GM18517 (cell line): ENCODE data around the gene PRKAB2.
"Not testable (repeated sequence)": the region's sequence is repeated elsewhere in the genome, so short reads cannot be mapped to it uniquely, and the experiment has no call there.

Source experiments
- ATAC-seq: cut with Tn5 transposase; IDR thresholded peaks from one replicate; pipeline ENCODE4 v1.9.1; 2021; ENCODE audit warnings: mild to moderate bottlenecking, moderate library complexity; ENCODE audit not compliant: unreplicated experiment

The PRKAB2 gene

DNA sequence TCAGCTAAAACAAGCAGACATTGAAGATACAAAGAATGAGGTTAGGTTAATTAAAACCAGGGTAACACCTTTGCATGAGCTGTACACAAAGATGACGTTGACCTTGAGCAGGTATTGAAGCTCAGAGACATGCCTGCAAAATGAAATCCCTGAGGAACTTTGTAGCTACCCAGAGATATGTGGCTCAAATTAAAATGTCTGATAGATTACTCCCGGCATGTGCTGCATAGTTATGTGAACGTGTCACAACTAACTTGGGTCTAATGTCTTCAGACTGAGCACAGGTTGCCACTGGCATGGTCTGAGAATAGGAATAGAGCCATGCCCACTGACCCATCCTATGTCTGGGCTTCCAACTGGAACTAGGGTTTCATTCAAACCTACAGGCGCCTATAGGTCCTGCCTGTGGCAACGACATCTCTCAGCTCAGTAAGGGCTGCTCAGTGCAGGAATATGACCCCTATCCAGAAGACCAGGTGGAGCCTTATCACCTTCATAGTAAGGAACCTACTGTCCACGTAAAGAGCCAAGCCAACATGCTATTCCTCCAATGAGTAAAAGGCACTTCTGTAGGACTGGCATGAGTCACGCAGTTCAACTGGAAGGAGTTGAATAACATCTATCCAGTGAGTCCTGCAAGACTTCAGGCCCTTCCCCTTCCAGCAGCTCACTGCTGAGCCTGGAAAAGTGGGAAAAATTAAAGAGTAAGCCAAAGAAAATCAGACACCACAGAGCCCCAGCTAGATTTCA is 60.7 kb downstream of the PRKAB2 start:
- ATAC-seq: no peak

GRCh38 chr1:147110872-147111271 is 61.4 kb downstream of the PRKAB2 start:
- ATAC-seq: no peak

DNA sequence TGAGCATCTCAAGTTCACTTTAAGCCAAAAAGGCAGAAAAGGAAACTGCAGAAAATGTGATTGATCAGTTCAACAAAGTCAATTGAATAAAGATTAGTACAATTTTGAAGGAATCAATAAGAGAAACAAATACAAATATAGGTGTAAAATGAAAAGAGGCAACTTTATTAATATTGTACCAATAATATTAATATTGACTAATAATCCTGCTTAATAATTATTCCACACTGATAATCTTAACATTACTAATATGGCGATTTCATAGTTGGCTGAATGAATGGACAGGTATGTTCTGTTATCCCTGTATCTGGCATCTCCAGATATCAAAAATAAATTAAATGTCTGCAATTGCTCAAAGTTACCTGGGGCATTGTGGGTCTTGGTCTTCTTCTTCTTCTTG is 61.8 kb downstream of the PRKAB2 start:
- ATAC-seq: no peak

DNA sequence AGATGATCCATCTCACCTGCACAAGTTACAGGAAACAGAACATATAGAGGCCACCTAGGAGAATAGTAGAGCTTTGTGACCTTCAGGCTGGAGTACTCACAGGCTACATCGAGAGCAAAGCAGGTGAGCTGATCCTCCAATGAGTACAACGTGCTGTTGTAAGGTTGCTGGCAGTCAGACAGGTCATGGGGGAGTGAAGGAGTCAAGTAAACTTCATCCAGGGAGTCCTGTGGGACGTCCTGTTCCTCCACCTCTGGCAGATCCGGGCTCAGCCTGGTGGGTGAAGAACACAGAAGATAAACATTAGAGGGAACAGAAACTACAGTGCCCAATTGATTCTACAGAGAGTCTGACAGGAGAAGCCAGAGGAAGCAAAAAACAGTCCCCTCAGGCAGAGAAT is 62.5 kb downstream of the PRKAB2 start:
- ATAC-seq: no peak

- ATAC-seq: no peak
Measured at GRCh38 chr1:147109041-147109440, 63.2 kb downstream of the PRKAB2 start.

GRCh38 chr1:147106407-147106881 is 65.8 kb downstream of the PRKAB2 start:
- ATAC-seq: not testable (repeated sequence)

GRCh38 chr1:147105909-147106308 is 66.4 kb downstream of the PRKAB2 start:
- no peak for ATAC-seq
